Neural progenitor cell (in vitro differentiated cells): ENCODE data around the gene OGDH. TPM values are rescaled to one million over a fixed set of nuclear protein-coding genes. Genes with fewer than 3 reads are reported as not detected.
A peak's percentile ranks its signal among the peaks of the same experiment; 100 is the strongest.

ENCODE experiments used
- DNase-seq: peaks from one replicate; pipeline ENCODE4 v3.0.0-alpha.2; 2016; ENCODE audit warnings: low spot score
- H2AFZ ChIP-seq: fragments of 200-600 bp; sonication (generic); replicated peaks from 2 replicates; pipeline ENCODE4 v1.6.1; 2016; ENCODE audit warnings: antibody characterized with exemption
- H3F3A ChIP-seq: fragments of 200-600 bp; sonication (generic); 2 replicates; pipeline ENCODE4 v1.6.1; 2016; ENCODE audit warnings: antibody characterized with exemption, low read depth
- H3K27ac ChIP-seq: fragments of 200-600 bp; sonication (generic); 2 replicates; pipeline ENCODE4 v1.5.1; 2016; ENCODE audit warnings: mild to moderate bottlenecking
- H3K27me3 ChIP-seq: fragments of 200-600 bp; sonication (generic); 2 replicates; pipeline ENCODE4 v1.6.1; 2016; ENCODE audit warnings: mild to moderate bottlenecking, moderate library complexity
- H3K36me3 ChIP-seq: fragments of 200-600 bp; sonication (generic); 2 replicates; pipeline ENCODE4 v1.5.1; 2016
- H3K4me1 ChIP-seq: fragments of 200-600 bp; sonication (generic); 2 replicates; pipeline ENCODE4 v1.6.1; 2016; ENCODE audit warnings: mixed run types
- H3K4me2 ChIP-seq: fragments of 200-600 bp; sonication (generic); 2 replicates; pipeline ENCODE4 v1.6.1; 2016
- H3K4me3 ChIP-seq: fragments of 200-600 bp; sonication (generic); 2 replicates; pipeline ENCODE4 v1.5.1; 2016
- H3K79me2 ChIP-seq: fragments of 200-600 bp; sonication (generic); 2 replicates; pipeline ENCODE4 v1.6.1; 2016; ENCODE audit warnings: low read depth
- H3K9ac ChIP-seq: fragments of 200-600 bp; sonication (generic); 2 replicates; pipeline ENCODE4 v1.6.1; 2016
- H3K9me3 ChIP-seq: fragments of 200-600 bp; sonication (generic); 2 replicates; pipeline ENCODE4 v1.5.1; 2016; ENCODE audit warnings: low read depth
- H4K20me1 ChIP-seq: fragments of 200-600 bp; sonication (generic); 2 replicates; pipeline ENCODE4 v1.6.1; 2016; ENCODE audit warnings: low read depth
- H3K27ac Mint-ChIP-seq: 3 replicates; pipeline ENCODE4 v1.8.0; 2021; ENCODE audit warnings: mixed read lengths
- H3K27me3 Mint-ChIP-seq: 2 replicates; pipeline ENCODE4 v1.8.0; 2022; ENCODE audit warnings: low read depth, mild to moderate bottlenecking, inconsistent platforms, moderate library complexity, mixed read lengths; ENCODE audit not compliant: insufficient read depth
- H3K36me3 Mint-ChIP-seq: 3 replicates; pipeline ENCODE4 v1.8.0; 2021; ENCODE audit warnings: mixed read lengths
- H3K4me1 Mint-ChIP-seq: 3 replicates; pipeline ENCODE4 v1.8.0; 2021; ENCODE audit warnings: mixed read lengths
- H3K4me3 Mint-ChIP-seq: 3 replicates; pipeline ENCODE4 v1.8.0; 2021; ENCODE audit warnings: mild to moderate bottlenecking, moderate library complexity, mixed read lengths
- H3K9me3 Mint-ChIP-seq: 3 replicates; pipeline ENCODE4 v1.8.0; 2020; ENCODE audit warnings: mixed read lengths
- EZH2 ChIP-seq: fragments of 200-600 bp; sonication (generic); IDR thresholded peaks from 2 replicates; pipeline ENCODE4 v1.6.1; 2017; ENCODE audit warnings: antibody characterized with exemption, mild to moderate bottlenecking, moderate library complexity
- EZH2phosphoT487 ChIP-seq: fragments of 200-600 bp; sonication (generic); IDR thresholded peaks from 2 replicates; pipeline ENCODE4 v1.6.1; 2017; ENCODE audit warnings: antibody characterized with exemption
- total RNA-seq: library from RNA; depleted of rRNA; stranded (reverse); fragments of >200 nt; gene quantifications from 2 replicates; pipeline ENCODE4 v1.2.3, GENCODE V29; 2015; ENCODE audit warnings: low replicate concordance
- TF ChIP-seq, protein P1 (sequence below): fragments of 200-600 bp; sonication (generic); IDR thresholded peaks from 2 replicates; pipeline ENCODE4 v1.5.1; 2017; ENCODE audit warnings: antibody characterized with exemption, mild to moderate bottlenecking

OGDH gene
- total RNA-seq, 1 donor from 2014 or later: 25.2 TPM

DNA sequence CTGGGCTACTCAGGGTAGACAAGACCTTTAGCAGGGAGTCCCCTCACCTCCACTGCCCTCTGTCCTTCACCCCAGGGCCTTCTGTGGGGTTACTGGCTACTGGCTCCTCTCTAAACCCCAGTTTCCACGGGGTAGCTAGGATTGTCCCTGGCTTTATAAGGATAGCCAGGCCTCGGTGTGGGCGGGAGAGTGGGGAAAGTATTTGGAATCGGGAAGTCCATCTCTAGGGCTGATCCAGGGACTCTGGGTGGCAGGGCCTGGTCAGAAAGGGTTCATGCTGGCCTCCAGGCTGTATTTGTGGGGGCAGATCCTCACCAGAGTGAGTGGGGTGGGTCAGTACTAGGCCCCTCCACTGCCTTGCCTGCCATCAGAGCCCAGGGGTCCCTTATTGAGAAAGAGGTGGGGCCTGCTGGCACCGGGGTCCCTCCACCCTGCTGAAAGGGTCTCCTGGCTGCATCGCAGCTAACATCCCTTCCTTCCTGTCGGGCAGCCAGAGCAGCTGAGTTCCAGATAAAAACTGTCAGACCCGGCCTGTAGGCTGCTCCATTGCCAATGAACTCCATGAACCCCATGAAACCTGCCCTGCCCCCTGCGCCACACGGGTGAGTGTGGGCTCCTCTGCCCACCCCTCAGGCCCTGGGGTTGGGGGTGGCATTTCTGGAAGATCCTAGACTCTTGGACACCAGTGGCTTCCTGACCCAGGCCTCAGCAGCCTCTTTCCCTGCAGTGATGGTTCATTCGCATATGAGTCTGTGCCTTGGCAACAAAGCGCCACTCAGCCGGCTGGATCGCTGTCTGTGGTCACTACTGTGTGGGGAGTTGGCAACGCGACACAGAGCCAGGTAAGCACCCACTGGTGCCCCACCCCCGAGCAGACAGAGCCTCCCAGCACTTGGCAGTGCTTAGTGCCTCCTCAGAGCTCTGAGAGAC lies 149.5 kb downstream of the OGDH start:
- Histone ChIP-seq H3K9ac (peak overlapping the region; percentile 42), H4K20me1 (peaks cover 21% of the 10 kb centered on the region), H3K36me3 (no peaks in the 10 kb centered on the region), H3K4me1 (no peaks in the 10 kb centered on the region), H3K4me2 (no peak overlapping the region), H3F3A (no peaks in the 10 kb centered on the region), H3K4me3 (no peak overlapping the region), H3K27me3 (no peaks in the 10 kb centered on the region), H3K27ac (no peak overlapping the region), H3K79me2 (peaks cover 42% of the 10 kb centered on the region), H3K9me3 (no peaks in the 10 kb centered on the region), H2AFZ (no peak overlapping the region)
- H3K27ac Mint-ChIP-seq: no peak overlapping the region
- H3K36me3 Mint-ChIP-seq: peaks cover 3% of the 10 kb centered on the region
- H3K9me3 Mint-ChIP-seq: no peaks in the 10 kb centered on the region
- no peak overlapping the region for H3K4me3 Mint-ChIP-seq
- TF ChIP-seq EZH2 (no peak), EZH2phosphoT487 (no peak)
- TF ChIP-seq, protein P1, sequence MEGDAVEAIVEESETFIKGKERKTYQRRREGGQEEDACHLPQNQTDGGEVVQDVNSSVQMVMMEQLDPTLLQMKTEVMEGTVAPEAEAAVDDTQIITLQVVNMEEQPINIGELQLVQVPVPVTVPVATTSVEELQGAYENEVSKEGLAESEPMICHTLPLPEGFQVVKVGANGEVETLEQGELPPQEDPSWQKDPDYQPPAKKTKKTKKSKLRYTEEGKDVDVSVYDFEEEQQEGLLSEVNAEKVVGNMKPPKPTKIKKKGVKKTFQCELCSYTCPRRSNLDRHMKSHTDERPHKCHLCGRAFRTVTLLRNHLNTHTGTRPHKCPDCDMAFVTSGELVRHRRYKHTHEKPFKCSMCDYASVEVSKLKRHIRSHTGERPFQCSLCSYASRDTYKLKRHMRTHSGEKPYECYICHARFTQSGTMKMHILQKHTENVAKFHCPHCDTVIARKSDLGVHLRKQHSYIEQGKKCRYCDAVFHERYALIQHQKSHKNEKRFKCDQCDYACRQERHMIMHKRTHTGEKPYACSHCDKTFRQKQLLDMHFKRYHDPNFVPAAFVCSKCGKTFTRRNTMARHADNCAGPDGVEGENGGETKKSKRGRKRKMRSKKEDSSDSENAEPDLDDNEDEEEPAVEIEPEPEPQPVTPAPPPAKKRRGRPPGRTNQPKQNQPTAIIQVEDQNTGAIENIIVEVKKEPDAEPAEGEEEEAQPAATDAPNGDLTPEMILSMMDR: no peak
- DNase-seq: no peak
- peaks cover 4% of the 10 kb centered on the region for H3K4me1 Mint-ChIP-seq
- H3K27me3 Mint-ChIP-seq: no peaks in the 10 kb centered on the region

DNA sequence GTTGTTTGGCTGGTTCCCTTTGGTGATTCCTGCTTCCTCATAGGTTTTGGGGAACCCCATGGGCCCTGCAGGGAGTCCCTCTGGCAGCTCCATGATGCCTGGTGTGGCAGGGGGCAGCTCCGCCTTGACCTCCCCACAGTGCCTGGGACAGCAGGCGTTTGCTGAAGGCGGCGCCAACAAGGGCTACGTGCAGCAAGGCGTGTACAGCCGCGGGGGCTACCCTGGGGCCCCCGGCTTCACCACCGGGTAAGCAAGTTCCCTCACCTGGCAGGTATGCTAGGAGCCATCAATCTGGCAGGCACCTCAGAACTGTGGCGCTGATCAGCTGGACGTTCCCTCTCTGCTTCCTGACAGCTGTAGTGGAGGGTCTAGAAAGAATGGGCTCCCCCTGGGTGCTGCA lies 150.5 kb downstream of the OGDH start:
- Histone ChIP-seq H3K4me2 (no peak overlapping the region), H3F3A (no peaks in the 10 kb centered on the region), H3K36me3 (no peaks in the 10 kb centered on the region), H3K27me3 (no peaks in the 10 kb centered on the region), H3K4me1 (no peaks in the 10 kb centered on the region), H3K4me3 (no peak overlapping the region), H3K9ac (no peak overlapping the region), H2AFZ (no peak overlapping the region), H3K79me2 (peaks cover 34% of the 10 kb centered on the region), H3K27ac (no peak overlapping the region), H3K9me3 (no peaks in the 10 kb centered on the region), H4K20me1 (peaks cover 14% of the 10 kb centered on the region)
- TF ChIP-seq EZH2phosphoT487 (no peak), EZH2 (no peak)
- TF ChIP-seq, protein P1: no peak
- Mint-ChIP-seq H3K9me3 (no peaks in the 10 kb centered on the region), H3K36me3 (peaks cover 3% of the 10 kb centered on the region), H3K27me3 (no peaks in the 10 kb centered on the region), H3K27ac (no peak overlapping the region), H3K4me1 (no peaks in the 10 kb centered on the region), H3K4me3 (no peak overlapping the region)
- DNase-seq: no peak

DNA sequence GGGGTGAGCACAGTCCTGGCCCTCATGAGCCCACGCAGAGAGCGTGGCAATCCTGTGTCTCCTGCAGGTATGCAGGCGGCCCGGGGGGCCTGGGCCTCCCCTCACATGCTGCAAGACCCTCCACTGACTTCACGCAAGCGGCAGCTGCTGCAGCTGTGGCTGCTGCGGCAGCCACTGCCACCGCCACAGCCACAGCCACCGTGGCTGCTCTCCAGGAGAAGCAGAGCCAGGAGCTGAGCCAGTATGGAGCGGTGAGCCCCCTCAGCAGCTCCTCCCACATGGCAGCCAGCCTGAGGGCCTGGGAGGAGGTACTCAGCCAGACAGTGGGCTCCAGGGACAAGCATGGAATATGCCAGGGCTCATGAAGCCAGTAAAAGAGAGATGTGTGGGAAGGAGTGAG lies 150.9 kb downstream of the OGDH start:
- peaks cover 30% of the 10 kb centered on the region for H3K79me2 ChIP-seq
- H3K4me2 ChIP-seq: no peak overlapping the region
- TF ChIP-seq EZH2phosphoT487 (no peak), EZH2 (no peak)
- TF ChIP-seq, protein P1: no peak
- Mint-ChIP-seq H3K4me1 (no peaks in the 10 kb centered on the region), H3K27me3 (no peaks in the 10 kb centered on the region), H3K4me3 (no peak overlapping the region), H3K9me3 (no peaks in the 10 kb centered on the region), H3K36me3 (peaks cover 5% of the 10 kb centered on the region), H3K27ac (no peak overlapping the region)
- peaks cover 14% of the 10 kb centered on the region for H4K20me1 ChIP-seq
- no peaks in the 10 kb centered on the region for H3F3A ChIP-seq
- no peak overlapping the region for H2AFZ ChIP-seq
- no peaks in the 10 kb centered on the region for H3K4me1 ChIP-seq
- no peaks in the 10 kb centered on the region for H3K9me3 ChIP-seq
- no peak for DNase-seq
- H3K27ac ChIP-seq: no peak overlapping the region
- H3K36me3 ChIP-seq: no peaks in the 10 kb centered on the region
- H3K4me3 ChIP-seq: no peak overlapping the region
- H3K9ac ChIP-seq: no peak overlapping the region
- no peaks in the 10 kb centered on the region for H3K27me3 ChIP-seq
